GM12878 (cell line): ENCODE data around the gene OXCT2. TPM values are rescaled to one million over a fixed set of nuclear protein-coding genes. Genes with fewer than 3 reads are reported as not detected.

ENCODE experiments used
- ATAC-seq: fragments of 200-7000 bp; cut with Tn5 transposase; 3 replicates; pipeline ENCODE4 v1.9.1; 2020; ENCODE audit warnings: mild to moderate bottlenecking, moderate library complexity
- BruUV-seq: library from RNA; stranded (reverse); fragments of 400-500 nt; replicated peaks from 2 replicates; lab custom pipeline; 2021; lab: Mats Ljungman, UMichigan
- CTCF ChIA-PET: fragments of 300-600 bp; sonication (Branson Sonifier 250); formaldehyde crosslinking; extraction: SDS; loops from one replicate; lab custom pipeline; 2021; ENCODE audit warnings: inconsistent platforms; lab: Yijun Ruan, JAX
- POLR2A ChIA-PET: fragments of 350-600 bp; formaldehyde crosslinking; extraction: SDS; loops from one replicate; lab custom pipeline; 2021; ENCODE audit warnings: inconsistent platforms; lab: Charles Lee
- RAD21 ChIA-PET: fragments of 300-600 bp; sonication (Branson Sonifier 250); formaldehyde crosslinking; loops from one replicate; lab custom pipeline; 2023; ENCODE audit warnings: antibody characterized with exemption; ENCODE audit not compliant: unreplicated experiment; lab: Charles Lee
- SMC1A ChIA-PET: fragments of 300-600 bp; sonication (Branson Sonifier 250); formaldehyde crosslinking; loops from one replicate; lab custom pipeline; 2023; ENCODE audit not compliant: unreplicated experiment, uncharacterized antibody; lab: Charles Lee
- DNase-seq: peaks from one replicate; pipeline ENCODE4 v3.0.0-alpha.2; 2011; ENCODE audit warnings: low read depth, low spot score
- FAIRE-seq: peaks from 3 replicates; lab custom pipeline; 2011; peaks lifted over from hg19 to GRCh38; lab: Jason Lieb, UNC
- H2AFZ ChIP-seq: 2 replicates; pipeline ENCODE4 v1.6.0; 2011; ENCODE audit warnings: low read depth, low read length, control low read depth; ENCODE audit not compliant: control insufficient read depth
- H3K27ac ChIP-seq: 2 replicates; pipeline ENCODE4 v1.5.1; 2011; ENCODE audit warnings: control low read depth; ENCODE audit not compliant: control insufficient read depth, insufficient read depth
- H3K27me3 ChIP-seq, 2 experiments: replicated peaks in 1 of 2; 2 replicates each; pipeline versions ENCODE4 v1.6.0 to v1.6.1; 2011; ENCODE audit warnings: low read length in 1 of 2; ENCODE audit not compliant: control insufficient read depth in 2 of 2, insufficient read depth in 2 of 2
- H3K36me3 ChIP-seq, 2 experiments: 2 replicates each; pipeline ENCODE4 v1.5.1; 2011; ENCODE audit warnings: low read length in 1 of 2; ENCODE audit not compliant: control insufficient read depth in 2 of 2, insufficient read depth in 2 of 2
- H3K4me1 ChIP-seq: 2 replicates; pipeline ENCODE4 v1.6.1; 2011; ENCODE audit warnings: mild to moderate bottlenecking, low read length, moderate library complexity, mixed read lengths; ENCODE audit not compliant: control insufficient read depth, insufficient read depth
- H3K4me2 ChIP-seq: 2 replicates; pipeline ENCODE4 v1.6.0; 2011; ENCODE audit warnings: control low read depth; ENCODE audit not compliant: control insufficient read depth, insufficient read depth
- H3K4me3 ChIP-seq: fragments of 200-600 bp; sonication (generic); 2 replicates; pipeline ENCODE4 v1.5.1; 2016
- H3K79me2 ChIP-seq: 2 replicates; pipeline ENCODE4 v1.6.0; 2011; ENCODE audit warnings: low read length; ENCODE audit not compliant: control insufficient read depth, insufficient read depth
- H3K9ac ChIP-seq: 2 replicates; pipeline ENCODE4 v1.8.0; 2011; ENCODE audit warnings: low read length, control low read depth, mixed read lengths; ENCODE audit not compliant: control insufficient read depth, insufficient read depth
- H3K9me3 ChIP-seq: replicated peaks from 3 replicates; pipeline ENCODE4 v1.5.1; 2011; ENCODE audit warnings: mild to moderate bottlenecking, low read length; ENCODE audit not compliant: control insufficient read depth, insufficient read depth
- H4K20me1 ChIP-seq: 2 replicates; pipeline ENCODE4 v1.6.0; 2011; ENCODE audit not compliant: control insufficient read depth, insufficient read depth
- BRCA1 ChIP-seq: IDR thresholded peaks from 2 replicates; pipeline ENCODE4 v1.6.1; 2011; ENCODE audit warnings: low read depth, low read length, improper control_type of control experiment
- CBX5 ChIP-seq: sonication (generic); IDR thresholded peaks from 2 replicates; pipeline ENCODE4 v1.6.1; 2016; ENCODE audit warnings: low read depth, moderate library complexity, mild to moderate bottlenecking, inconsistent platforms
- HDGF ChIP-seq: fragments of 450-650 bp; IDR thresholded peaks from 2 replicates; pipeline ENCODE4 v1.6.1; 2016; ENCODE audit warnings: antibody characterized with exemption
- KDM1A ChIP-seq: fragments of 200-600 bp; sonication (generic); IDR thresholded peaks from 2 replicates; pipeline ENCODE4 v1.6.1; 2016; ENCODE audit warnings: borderline replicate concordance
- KLF5 ChIP-seq: fragments of 450-650 bp; IDR thresholded peaks from 2 replicates; pipeline ENCODE4 v1.6.1; 2014; ENCODE audit warnings: mild to moderate bottlenecking; ENCODE audit not compliant: partially characterized antibody
- NFIC ChIP-seq: IDR thresholded peaks from 2 replicates; pipeline ENCODE4 v1.6.1; 2012; ENCODE audit warnings: low read depth, mild to moderate bottlenecking, inconsistent platforms, low read length, moderate library complexity
- NR2F1 ChIP-seq: fragments of 450-650 bp; conservative IDR thresholded peaks from 2 replicates; pipeline ENCODE4 v1.6.1; 2017; ENCODE audit warnings: mild to moderate bottlenecking
- SMAD5 ChIP-seq: IDR thresholded peaks from 2 replicates; pipeline ENCODE4 v1.6.1; 2016; ENCODE audit warnings: antibody characterized with exemption, low read depth
- SMC3 ChIP-seq: IDR thresholded peaks from 2 replicates; pipeline ENCODE4 v1.6.1; 2011; ENCODE audit warnings: low read length, improper control_type of control experiment, borderline replicate concordance
- YBX1 ChIP-seq: fragments of 450-650 bp; IDR thresholded peaks from 2 replicates; pipeline ENCODE4 v1.6.1; 2016; ENCODE audit warnings: antibody characterized with exemption
- WGBS: methylation state at CpG from one replicate; pipeline ENCODE4 v1.1.6; 2016; ENCODE audit warnings: low lambda C conversion rate; ENCODE audit not compliant: insufficient replicate concordance, insufficient coverage; ENCODE audit errors: missing lambda C conversion rate; 5-methylcytosine and 5-hydroxymethylcytosine counted together
- in situ Hi-C: fragments of 300-500 bp; cut with MboI; formaldehyde crosslinking; loops from 9 replicates; pipeline ENCODE4 v1.14.3; 2018; ENCODE audit warnings: mixed read lengths
- intact Hi-C: fragments of 100-400 bp; cut with micrococcal nuclease; formaldehyde crosslinking; loops from one replicate; pipeline ENCODE4 v1.14.2; 2022; ENCODE audit not compliant: unreplicated experiment
- polyA plus RNA-seq, 11 experiments: library from polyadenylated mRNA; depleted of rRNA in 4 of 11; unstranded in 6 of 11; stranded (reverse) in 5 of 11; fragments of >200 nt; fragmentation: Nextera tagmentation in 4 of 11; fragmentation: Illumina TruSeq in 1 of 11; extraction: Ambion mirVana in 4 of 11; extraction: Trizol in 1 of 11; gene quantifications; 1 replicate in 1 of 11; 2 replicates in 10 of 11; pipeline versions ENCODE4 v1.2.1 to v1.2.3, GENCODE V29; 2011 to 2016; ENCODE audit warnings: inconsistent platforms in 2 of 11, missing spikeins in 2 of 11, low read depth in 1 of 11
- total RNA-seq, 4 experiments: library from RNA; depleted of rRNA in 3 of 4; stranded (reverse); fragments of >200 nt in 3 of 4; fragmentation: Illumina TruSeq in 1 of 4; extraction: Trizol in 1 of 4; gene quantifications; 2 replicates each; pipeline versions ENCODE4 v1.2.1 to v1.2.3, GENCODE V29; 2013 to 2021
- TF ChIP-seq, protein P1 (sequence below): fragments of 450-650 bp; formaldehyde crosslinking; IDR thresholded peaks from 2 replicates; pipeline ENCODE4 v1.5.0; 2022; ENCODE audit warnings: mild to moderate bottlenecking, missing genetic modification characterization

Gene OXCT2
- total and polyA plus RNA-seq, 10 of the 15 experiments (the other 5 are each of a cell fraction or from before 2014, with no cell fraction given), result 0.06 to 1.9 (median 0.59) TPM

DNA sequence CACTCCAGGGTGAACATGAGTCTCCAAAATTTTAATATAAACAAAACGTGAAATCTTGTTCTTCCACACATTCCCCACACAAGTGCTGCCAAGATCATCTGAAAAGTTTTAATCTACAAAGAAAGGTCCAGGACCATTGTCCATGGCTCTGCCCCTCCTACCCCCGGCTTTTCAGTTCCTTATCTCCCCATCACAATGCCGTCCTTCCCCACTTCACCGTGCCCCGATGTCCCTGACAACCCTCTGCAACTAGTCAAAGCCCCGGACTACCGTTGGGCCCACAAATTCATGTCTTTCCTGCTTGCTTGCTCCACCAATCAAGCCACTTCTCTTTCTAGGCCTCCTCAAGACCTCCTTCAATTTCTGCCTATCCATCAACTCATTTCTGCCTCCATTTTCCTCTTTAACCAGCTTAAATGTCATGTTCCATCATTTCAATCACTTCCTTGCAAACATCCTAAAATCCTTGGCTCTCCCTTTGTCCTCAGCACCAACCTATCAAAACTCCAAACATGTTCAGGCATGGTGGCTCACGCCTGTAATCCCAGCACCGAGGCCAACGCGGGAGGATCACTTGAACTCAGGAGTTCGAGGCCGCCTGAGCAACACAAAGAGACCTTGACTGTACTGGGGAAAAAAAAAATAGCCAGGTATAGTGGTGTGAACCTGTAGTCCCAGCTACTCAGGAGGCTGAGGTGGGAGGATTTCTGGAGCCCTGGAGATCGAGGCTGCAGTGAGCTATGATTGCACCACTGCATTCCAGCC, 31.5 kb upstream of the OXCT2 start:
- Histone ChIP-seq H3K4me3 (no peak overlapping the region), H3K79me2 (no peaks in the 10 kb centered on the region), H3K9me3 (no peaks in the 10 kb centered on the region; the same call in 2 of the 3 replicates), H3K27me3 (no peaks in the 10 kb centered on the region)
- RAD21 ChIA-PET, result no interaction called here
- no TSS peak for BruUV-seq
- in situ Hi-C loops (no loop called here), intact Hi-C loops (no loop called here)
- ATAC-seq, result no peak
- no peak for TF ChIP-seq KLF5
- no peak for TF ChIP-seq HDGF
- no peak for TF ChIP-seq SMC3
- TF ChIP-seq CBX5, result no peak
- TF ChIP-seq, protein P1, sequence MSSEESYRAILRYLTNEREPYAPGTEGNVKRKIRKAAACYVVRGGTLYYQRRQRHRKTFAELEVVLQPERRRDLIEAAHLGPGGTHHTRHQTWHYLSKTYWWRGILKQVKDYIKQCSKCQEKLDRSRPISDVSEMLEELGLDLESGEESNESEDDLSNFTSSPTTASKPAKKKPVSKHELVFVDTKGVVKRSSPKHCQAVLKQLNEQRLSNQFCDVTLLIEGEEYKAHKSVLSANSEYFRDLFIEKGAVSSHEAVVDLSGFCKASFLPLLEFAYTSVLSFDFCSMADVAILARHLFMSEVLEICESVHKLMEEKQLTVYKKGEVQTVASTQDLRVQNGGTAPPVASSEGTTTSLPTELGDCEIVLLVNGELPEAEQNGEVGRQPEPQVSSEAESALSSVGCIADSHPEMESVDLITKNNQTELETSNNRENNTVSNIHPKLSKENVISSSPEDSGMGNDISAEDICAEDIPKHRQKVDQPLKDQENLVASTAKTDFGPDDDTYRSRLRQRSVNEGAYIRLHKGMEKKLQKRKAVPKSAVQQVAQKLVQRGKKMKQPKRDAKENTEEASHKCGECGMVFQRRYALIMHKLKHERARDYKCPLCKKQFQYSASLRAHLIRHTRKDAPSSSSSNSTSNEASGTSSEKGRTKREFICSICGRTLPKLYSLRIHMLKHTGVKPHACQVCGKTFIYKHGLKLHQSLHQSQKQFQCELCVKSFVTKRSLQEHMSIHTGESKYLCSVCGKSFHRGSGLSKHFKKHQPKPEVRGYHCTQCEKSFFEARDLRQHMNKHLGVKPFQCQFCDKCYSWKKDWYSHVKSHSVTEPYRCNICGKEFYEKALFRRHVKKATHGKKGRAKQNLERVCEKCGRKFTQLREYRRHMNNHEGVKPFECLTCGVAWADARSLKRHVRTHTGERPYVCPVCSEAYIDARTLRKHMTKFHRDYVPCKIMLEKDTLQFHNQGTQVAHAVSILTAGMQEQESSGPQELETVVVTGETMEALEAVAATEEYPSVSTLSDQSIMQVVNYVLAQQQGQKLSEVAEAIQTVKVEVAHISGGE (CRISPR knock-in tag), result no peak
- no peak for TF ChIP-seq BRCA1
- no peak for TF ChIP-seq SMAD5
- no peak for TF ChIP-seq NFIC
- no peak for TF ChIP-seq KDM1A
- no peak for TF ChIP-seq YBX1
- TF ChIP-seq NR2F1, result no peak
- TF ChIP-seq, all 136 proteins: peak for 0
- Histone ChIP-seq H3K9ac (no peak overlapping the region), H3K36me3 (no peaks in the 10 kb centered on the region), H3K4me2 (no peak overlapping the region), H4K20me1 (no peaks in the 10 kb centered on the region), H3K4me1 (peaks cover 6% of the 10 kb centered on the region), H2AFZ (no peak overlapping the region), H3K27ac (no peak overlapping the region)
- DNase-seq, result no peak
- ChIA-PET POLR2A (interaction anchor here (0.7 kb wide), 1 partner anchor 195 kb away, joined by 4 read pairs; no protein-coding TSS in a partner anchor), CTCF (interaction anchor here (0.8 kb wide), 1 partner anchor 83 kb away, joined by 3 read pairs; no protein-coding TSS in a partner anchor), SMC1A (interaction anchor here (0.6 to 1.6 kb wide), 2 partner anchors 12 to 100 kb away, joined by 3 read pairs; no protein-coding TSS in a partner anchor)
- WGBS, result 67% methylated on average over 13 of the region's 14 CpGs
- FAIRE-seq, result no peak
